EH (cell line): ENCODE data around the gene TLCD4.
"Not testable (repeated sequence)": the region's sequence is repeated elsewhere in the genome, so short reads cannot be mapped to it uniquely, and the experiment has no call there.

ENCODE experiments used
- DNase-seq: peaks from one replicate; pipeline ENCODE4 v3.0.0-alpha.2; 2015; ENCODE audit warnings: low read depth

The TLCD4 gene

DNA sequence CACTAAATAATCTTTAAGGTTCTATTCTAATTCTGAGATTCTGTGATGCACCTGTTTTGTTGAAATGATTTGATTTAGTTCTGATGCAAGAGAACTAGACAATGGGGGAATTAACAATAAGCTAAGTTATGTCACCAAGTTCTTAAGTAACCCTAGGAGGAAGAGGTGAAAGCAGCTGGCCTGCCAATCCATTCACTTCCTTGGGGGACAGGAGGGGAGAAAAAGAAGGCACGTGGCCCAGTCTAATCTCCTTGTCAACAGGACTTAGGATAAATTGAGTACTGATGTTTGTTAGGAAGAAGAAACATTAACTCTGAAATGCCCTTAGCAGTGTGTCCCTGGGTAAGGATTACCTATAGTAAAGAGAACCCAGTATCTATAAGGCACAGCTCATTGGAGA lies 36.9 kb downstream of the TLCD4 start:
- no peak for DNase-seq

DNA sequence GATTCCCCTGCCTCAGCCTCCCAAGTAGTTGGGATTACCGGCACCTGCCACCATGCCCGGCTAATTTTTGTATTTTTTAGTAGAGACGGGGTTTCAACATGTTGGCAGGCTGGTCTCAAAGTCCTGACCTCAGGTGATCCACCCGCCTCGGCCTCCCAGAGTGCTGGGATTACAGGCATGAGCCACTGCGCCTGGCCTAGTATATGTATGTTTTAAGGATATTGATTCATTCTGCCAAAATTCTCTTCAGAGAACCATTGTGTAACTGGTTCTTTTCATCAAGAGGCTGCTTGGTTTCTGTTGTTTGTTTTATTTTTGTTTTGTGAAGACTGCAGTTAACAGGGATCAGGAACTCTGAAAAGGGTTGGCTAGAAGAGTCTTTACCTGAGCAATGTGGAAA lies 48.4 kb downstream of the TLCD4 start:
- DNase-seq = not testable (repeated sequence)
